HG02885 (cell line): ENCODE measurements around the gene PASK.
"Not testable (repeated sequence)": the region's sequence is repeated elsewhere in the genome, so short reads cannot be mapped to it uniquely, and the experiment has no call there.

ENCODE experiments used
- ATAC-seq: cut with Tn5 transposase; IDR thresholded peaks from one replicate; pipeline ENCODE4 v1.9.1; 2021; ENCODE audit warnings: mild to moderate bottlenecking; ENCODE audit not compliant: unreplicated experiment, poor library complexity

The PASK gene

GRCh38 chr2:241148891-241149674 lies at the start of gene PASK:
Gene PASK (minus strand): TSS chr2:241149472. CDS start chr2:241143032, 6,440 bp downstream.
- peak; percentile 74 for ATAC-seq

GRCh38 chr2:241198381-241199279 lies 49.4 kb upstream of the PASK start:
- no peak for ATAC-seq

- no peak for ATAC-seq
Observed at GRCh38 chr2:241197947-241198346, 48.7 kb upstream of the PASK start.

GRCh38 chr2:241197246-241197645 lies 48.0 kb upstream of the PASK start:
- ATAC-seq, result not testable (repeated sequence)

GRCh38 chr2:241195506-241196130 lies 46.3 kb upstream of the PASK start:
- ATAC-seq, result no peak

GRCh38 chr2:241194811-241195210 lies 45.5 kb upstream of the PASK start:
- ATAC-seq, result no peak

GRCh38 chr2:241193271-241193670 lies 44.0 kb upstream of the PASK start:
- ATAC-seq, result no peak

- no peak for ATAC-seq
Observed at GRCh38 chr2:241191081-241191480, 41.8 kb upstream of the PASK start.

GRCh38 chr2:241190291-241190981 lies 41.2 kb upstream of the PASK start:
- ATAC-seq, result no peak

GRCh38 chr2:241189856-241190201 lies 40.6 kb upstream of the PASK start:
- no peak for ATAC-seq

GRCh38 chr2:241189093-241189855 lies 40.0 kb upstream of the PASK start:
- no peak for ATAC-seq

- ATAC-seq, result no peak
Observed at GRCh38 chr2:241188361-241189092, 39.3 kb upstream of the PASK start, which contains the start of gene ANO7. Gene ANO7 (plus strand): TSS chr2:241188677. CDS start chr2:241190064, 1,387 bp downstream.

GRCh38 chr2:241187918-241188234 lies 38.6 kb upstream of the PASK start:
- no peak for ATAC-seq

- no peak for ATAC-seq
Observed at GRCh38 chr2:241187101-241187917, 38.0 kb upstream of the PASK start.

- no peak for ATAC-seq
Observed at GRCh38 chr2:241185961-241186360, 36.7 kb upstream of the PASK start.

GRCh38 chr2:241184901-241185300 lies 35.6 kb upstream of the PASK start:
- ATAC-seq, result no peak

- ATAC-seq, result no peak
Observed at GRCh38 chr2:241183221-241183620, 33.9 kb upstream of the PASK start.

GRCh38 chr2:241182531-241183133 lies 33.4 kb upstream of the PASK start:
- no peak for ATAC-seq
